Activated CD4-positive, alpha-beta T cell treated with anti-CD3 and anti-CD28 coated beads for 48 hours (primary cell): Measurements from ENCODE around the gene TTC22.
A peak's percentile ranks its signal among the peaks of the same experiment; 100 is the strongest.

ENCODE experiments used
- DNase-seq: peaks from one replicate; pipeline ENCODE4 v3.0.0-alpha.2; 2020

The TTC22 gene

DNA sequence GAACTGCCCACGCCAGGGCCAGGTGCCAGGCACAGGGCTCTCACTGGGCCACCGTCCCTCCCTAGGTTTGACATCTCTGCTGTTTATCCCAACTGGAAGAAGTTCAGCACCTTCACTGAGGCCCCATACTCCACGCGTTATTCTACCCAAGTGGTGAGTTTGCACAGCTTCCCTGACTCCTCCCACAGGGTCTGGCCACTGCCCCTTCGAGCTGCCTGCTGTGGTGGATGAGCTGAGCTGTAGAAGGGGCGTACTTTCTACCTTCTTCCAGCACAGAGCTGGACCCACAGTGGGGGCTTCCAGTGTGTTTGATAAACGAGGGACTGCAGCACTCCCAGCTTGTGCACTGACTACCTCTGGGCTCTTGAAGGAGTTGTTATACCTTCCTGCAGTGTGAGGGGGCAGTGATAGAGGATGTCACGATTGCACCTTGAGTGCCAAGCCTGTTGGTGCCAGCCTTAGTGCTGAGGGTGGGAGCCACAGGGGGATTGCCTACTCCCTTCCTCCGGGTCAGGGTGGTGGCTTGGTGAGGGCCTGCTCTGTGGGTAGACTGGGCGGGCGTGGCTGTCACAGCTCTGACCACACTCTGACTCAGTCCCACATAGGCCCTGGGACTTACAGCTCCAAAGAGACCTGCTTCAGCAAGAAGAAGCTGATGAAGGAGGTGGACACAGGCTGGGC, 5.9 kb upstream of the TTC22 start:
- DNase-seq = no peak

- no peak for DNase-seq
These were observed 4.9 kb upstream of the TTC22 start for GRCh38 chr1:54805981-54806381.

DNA sequence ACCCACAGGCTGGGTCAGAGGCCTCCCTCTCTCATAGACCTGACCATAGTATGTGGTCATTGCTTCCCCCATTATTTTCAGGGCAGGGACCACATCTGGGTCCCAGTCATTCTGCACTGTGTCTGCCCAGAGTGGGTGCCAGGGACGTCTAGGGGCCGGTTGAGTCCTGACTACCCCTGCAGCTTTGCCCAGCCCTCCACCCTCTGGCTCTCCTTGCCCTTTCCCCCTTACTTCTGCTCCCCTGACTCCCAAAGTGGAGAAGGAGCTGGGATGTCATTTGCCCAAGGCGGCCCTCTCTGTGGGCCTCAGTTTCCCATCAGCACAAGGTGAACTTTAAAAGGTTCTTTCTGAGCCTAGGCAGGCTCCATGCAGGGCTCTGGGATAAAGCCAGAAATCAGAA, 4.3 kb upstream of the TTC22 start:
- no peak for DNase-seq

DNA sequence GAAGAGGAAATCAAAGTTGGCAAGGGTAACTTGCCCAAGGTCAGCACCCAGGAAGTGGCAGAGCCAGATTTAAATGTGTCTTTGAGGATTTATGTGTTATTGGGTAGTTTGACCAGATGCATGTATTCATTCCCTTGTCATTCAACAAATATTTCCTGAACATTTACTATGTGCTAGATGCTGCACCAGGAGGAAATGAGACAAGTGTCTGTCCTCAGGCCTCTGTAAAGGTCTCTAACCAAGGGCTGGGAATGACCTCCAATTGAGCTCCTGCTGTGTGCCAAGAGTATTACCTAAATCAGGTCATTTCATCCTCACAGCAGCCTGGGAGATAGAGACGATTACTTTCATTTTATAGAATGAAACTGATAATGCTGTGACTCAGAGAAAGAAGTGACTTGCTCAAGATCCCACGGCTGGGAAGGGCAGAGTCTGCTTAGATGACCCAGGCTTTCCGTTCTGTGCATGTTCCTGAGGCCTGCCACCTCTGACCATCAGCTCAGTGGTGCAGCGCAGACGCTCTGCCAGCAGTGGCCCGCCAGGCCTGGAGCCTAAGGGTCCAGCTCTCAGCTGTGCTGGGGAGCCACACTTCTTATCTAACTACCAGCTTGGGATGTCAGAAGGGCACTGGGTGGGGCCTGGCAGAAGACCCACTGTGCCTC, 3.5 kb upstream of the TTC22 start:
- peak; percentile 63 for DNase-seq

DNA sequence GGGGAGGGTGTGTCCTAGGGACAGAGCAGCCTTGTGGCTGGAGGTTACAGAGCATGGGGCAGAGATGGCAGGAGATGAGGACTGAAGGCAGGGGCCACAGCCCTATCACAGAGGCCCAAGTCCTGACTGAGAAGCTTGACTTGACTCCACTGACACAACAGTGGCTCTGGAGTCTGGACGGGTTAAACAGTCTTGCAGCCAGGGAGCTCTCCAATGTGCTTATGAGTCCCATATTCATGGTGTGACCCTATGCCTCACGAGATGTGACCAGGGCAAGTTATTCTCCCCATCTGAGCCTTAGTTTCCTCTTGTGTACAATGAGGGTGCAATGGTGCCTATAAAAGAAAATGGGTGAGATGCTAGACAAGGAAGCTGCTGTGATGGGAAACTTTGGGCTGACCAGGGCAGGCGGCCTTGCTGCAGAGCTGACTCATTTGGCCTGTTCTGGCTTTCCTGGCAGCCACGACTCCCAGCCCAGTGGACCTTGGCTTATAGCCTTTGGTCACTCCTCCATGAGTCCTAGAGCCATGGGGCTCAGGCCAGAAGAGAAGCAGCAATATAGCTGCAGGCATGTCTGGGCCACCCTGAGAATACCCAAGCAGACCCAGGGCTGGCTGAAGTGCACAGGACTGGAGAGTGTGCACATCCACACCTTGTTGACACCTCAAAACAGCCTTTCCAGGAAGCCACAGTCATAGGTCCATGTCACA, 2.8 kb upstream of the TTC22 start:
- DNase-seq = no peak

- DNase-seq = no peak
These were observed 853 bp downstream of the TTC22 start for GRCh38 chr1:54800041-54800898.

GRCh38 chr1:54798769-54799641, 2.1 kb downstream of the TTC22 start:
- peak; percentile 68 for DNase-seq

DNA sequence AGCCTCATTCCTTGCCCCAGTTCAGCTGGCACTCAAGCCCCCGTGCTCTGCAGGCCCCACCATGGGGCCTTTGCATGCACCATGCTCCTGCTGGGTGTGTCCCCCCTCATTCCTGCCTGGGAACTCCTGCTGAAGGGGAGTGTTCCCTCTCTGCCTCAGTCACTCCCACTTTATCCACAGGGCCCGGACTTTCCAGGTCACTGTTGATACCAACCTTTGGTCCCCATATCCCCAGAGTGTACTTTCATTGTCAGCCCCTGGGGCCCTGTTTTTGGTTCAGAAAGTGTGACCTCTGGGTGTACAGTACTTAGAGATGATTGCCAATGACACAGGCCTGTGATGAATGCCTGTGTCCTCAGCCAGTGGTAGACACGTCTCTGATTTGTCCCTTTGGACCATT, 2.9 kb downstream of the TTC22 start:
- no peak for DNase-seq

DNA sequence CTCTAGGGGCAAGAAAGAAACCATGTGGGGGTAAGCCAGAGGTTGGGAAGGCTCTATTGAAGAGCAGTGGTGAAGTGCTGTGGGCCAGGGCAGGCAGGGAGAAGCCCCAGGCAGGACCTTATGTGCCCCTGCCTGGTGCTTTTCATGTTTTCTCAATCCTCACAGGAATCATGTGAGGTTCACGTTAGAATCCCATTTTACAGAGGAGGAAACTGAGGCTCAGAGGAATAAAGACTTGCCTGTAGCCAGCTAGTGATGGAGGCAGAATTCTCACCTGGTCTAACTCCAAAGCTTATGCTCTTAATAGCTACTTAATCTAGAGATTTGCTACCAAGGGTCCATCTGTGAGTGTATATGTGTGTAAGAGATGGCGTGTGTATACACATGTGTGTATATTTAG, 4.2 kb downstream of the TTC22 start:
- no peak for DNase-seq

GRCh38 chr1:54795841-54796468, 5.2 kb downstream of the TTC22 start:
- DNase-seq = no peak

GRCh38 chr1:54795356-54795665, 5.8 kb downstream of the TTC22 start:
- DNase-seq = no peak

DNA sequence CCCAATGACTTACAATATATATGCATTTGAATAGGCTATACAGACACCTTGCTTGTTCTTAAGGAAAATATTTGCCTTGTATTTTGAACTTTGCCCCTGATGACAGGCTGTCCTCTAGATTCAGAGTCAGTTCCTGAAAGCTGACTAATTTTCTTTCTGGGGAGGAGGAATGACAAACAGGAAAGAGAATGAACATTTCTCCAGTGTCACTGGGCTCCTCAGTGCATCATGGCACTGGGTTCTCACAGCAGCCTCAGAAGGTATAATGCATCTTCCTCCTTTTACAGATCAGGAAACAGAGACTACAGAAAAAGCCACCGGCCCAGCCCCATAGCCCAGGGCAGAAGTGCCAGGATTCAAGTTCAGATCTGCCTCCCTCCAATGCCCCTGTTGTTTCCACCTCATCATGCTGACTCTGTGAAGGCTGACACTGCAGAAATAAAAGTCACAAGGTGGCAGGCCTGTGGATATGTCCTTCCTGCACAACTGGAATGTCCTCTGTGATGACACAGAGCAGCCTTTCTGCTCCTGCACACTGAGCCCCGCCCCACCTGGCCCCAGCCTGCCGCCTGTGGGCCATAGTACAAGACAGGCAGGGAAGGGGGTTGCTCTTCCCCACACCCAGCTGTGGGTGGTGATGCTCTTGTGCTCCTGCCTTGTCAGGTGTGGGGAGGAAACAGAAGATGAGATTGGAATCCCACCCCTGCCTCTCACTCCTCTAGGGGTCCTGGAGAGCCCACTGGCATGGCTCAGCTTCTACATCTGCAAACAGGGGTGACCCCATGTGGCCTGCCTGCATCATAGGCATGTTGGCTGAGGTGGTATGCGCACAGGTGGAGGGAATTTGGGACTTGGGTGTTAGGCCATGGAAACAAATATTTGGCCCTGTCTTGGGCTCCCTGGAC, 6.4 kb downstream of the TTC22 start:
- DNase-seq = no peak

DNA sequence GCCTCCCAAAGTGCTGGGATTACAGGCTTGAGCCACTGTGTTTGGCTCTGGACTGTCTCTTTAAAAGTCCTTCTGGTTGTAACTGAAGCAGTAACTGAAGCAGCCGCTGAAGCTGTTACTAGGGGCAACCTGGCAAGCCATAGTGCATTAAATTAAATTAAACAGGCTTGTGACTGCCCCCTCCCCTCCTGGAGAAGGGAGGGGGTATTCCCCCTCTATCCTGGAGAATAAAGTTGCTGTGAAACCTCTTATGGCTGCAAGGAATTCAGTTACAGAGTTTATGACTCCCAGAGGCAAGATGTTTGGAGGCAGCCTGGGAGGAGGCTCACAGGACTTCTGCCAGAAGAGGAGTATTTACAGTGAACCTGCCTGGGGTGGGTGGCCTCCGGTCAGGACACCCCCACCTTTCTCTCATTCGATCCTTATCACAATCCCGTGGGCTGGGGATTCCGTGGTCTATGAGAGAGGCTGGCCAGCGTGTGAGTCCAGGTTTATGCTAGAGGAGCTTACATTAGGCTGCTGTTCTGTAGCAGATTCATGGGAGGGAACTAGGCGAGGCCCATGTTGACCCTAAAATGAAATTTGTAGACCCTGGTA, 8.3 kb downstream of the TTC22 start:
- DNase-seq = no peak

GRCh38 chr1:54791880-54792522, 9.1 kb downstream of the TTC22 start:
- DNase-seq = peak; percentile 86

DNA sequence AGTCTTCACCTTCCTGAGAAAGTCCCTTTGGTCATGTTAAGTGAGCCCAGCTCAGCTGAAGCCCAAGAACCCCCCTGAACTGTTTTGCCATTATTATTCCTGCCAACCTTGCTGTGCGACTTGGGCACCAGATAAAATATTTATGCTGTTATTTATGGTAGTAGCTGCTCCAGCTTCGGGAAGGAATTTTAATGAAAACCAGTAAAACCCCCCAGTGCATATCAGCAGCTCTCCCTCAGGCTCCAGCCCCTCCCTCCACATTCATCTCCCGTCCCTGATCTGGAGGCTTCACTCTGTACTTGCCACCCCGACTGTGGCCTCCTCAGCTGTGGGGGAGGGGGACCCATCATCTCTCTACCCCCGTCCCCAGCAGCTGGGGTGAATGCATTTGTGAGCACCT, 12.7 kb downstream of the TTC22 start:
- no peak for DNase-seq

- DNase-seq = no peak
These were observed 13.5 kb downstream of the TTC22 start for GRCh38 chr1:54787604-54788003.

DNA sequence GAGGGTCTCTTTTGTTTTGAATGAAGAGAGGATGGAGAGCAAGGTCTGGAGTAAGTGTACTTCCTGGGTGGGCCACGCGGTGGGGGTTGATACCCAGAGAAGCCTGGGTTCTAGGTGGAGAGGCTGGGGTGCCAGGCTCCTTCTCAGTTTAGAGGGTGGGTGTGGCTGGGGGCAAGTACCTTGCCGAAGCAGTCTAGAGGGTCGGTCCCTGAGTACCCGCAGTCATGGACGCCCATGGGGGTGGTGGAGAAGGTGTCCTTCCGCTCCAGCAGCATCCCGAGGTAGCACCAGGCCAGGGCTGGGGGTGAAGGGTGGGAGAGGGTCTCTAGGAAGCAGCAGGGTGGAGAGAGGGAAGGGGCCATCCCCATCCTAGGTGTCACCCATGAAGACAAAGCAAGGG, 14.3 kb downstream of the TTC22 start:
- DNase-seq = no peak

- no peak for DNase-seq
These were observed 17.1 kb downstream of the TTC22 start for GRCh38 chr1:54784066-54784465.

DNA sequence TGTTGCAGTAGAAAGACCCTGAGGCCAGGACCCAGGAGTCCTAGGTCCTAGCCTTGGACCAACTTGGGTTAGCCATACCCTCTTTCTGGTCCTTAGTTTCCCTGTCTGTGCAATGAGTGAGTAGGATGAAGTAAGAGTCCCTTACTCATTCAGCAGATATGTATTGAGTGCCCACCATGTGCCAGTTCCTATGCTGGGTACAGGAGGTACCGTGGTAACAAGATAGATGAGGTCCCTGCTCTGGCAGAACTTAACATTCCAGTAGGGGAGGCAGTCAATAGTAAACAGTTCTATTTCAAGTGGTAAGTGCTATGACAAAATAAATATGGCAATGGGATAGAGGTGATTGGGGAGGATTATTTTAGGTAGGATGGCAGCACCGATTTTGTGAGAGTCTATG, 18.5 kb downstream of the TTC22 start:
- no peak for DNase-seq

DNA sequence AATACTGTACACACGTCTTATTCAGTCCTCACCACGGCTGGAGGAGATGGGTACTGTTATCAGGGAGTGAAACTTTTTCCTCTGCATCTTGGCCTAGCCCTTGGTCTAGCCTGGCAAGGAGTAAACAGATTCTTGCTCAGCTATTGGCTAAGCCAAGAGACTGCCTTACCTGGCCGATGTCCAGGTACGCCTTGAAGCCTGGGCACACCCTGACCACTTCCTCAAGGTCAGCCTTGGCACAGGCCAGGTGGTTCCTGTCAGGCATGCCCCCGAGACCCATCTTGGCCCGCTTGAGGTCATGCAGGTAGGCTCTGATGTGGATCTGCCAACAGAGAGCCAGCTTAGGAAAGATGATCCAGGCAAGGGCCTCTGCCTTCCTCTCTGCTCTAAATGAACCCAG, 19.0 kb downstream of the TTC22 start:
- DNase-seq = no peak
